Esophagus mucosa (tissue), 1 donor: ENCODE results near the gene CALD1. TPM values are rescaled to one million over a fixed set of nuclear protein-coding genes. Genes with fewer than 3 reads are reported as not detected.

Source experiments
- ATAC-seq: fragments of 200-7000 bp; cut with Tn5 transposase; one replicate; pipeline ENCODE4 v1.9.1; 2020
- total RNA-seq: library from RNA; stranded (reverse); gene quantifications from one replicate; pipeline ENCODE4 v1.2.4, GENCODE V29; 2023
- donor health status: DM: yes; HTN: yes; CAD: no.

The CALD1 gene
- total RNA-seq, 1 donor from 2014 or later: 46.1 TPM

DNA sequence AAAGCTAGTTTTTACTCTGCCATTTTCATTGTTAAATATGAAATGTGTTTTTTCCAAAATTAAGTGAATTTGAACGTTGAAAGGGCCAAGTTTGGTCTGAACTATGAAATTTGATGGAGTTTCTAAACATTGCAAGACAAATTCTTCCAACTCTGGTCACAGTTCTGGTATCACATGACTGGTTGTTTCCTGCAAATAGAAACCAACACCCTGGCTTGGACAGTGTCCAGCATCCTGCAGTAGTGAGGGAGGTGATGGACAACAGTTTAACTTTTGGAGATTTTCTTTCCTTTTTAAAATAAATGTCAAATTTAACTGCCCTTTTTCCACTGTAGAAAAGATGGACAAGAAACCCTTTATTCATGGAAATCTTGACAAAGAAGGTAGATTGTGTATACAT, 152.1 kb downstream of the CALD1 start:
- ATAC-seq: no peak

DNA sequence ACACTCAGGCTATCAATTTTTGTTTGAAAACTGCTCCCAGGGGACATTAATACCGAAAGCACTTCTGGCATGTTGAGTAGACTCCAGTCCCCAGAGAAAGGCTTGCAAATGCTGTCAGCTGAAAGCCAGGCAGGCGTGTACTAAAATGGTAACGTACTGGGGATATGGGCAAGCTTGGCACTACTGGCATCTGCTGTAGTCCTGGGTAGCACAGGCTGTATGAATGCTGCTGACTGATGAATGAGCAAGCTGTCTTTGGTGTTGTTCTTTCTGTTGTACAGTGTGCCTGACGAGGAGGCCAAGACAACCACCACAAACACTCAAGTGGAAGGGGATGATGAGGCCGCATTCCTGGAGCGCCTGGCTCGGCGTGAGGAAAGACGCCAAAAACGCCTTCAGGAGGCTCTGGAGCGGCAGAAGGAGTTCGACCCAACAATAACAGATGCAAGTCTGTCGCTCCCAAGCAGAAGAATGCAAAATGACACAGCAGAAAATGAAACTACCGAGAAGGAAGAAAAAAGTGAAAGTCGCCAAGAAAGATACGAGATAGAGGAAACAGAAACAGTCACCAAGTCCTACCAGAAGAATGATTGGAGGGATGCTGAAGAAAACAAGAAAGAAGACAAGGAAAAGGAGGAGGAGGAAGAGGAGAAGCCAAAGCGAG, 153.4 kb downstream of the CALD1 start:
- peak; percentile 26 for ATAC-seq

DNA sequence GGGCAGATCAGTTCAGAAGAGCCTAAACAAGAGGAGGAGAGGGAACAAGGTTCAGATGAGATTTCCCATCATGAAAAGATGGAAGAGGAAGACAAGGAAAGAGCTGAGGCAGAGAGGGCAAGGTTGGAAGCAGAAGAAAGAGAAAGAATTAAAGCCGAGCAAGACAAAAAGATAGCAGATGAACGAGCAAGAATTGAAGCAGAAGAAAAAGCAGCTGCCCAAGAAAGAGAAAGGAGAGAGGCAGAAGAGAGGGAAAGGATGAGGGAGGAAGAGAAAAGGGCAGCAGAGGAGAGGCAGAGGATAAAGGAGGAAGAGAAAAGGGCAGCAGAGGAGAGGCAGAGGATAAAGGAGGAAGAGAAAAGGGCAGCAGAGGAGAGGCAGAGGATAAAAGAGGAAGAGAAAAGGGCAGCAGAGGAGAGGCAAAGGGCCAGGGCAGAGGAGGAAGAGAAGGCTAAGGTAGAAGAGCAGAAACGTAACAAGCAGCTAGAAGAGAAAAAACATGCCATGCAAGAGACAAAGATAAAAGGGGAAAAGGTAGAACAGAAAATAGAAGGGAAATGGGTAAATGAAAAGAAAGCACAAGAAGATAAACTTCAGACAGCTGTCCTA, 154.1 kb downstream of the CALD1 start:
- no peak for ATAC-seq

DNA sequence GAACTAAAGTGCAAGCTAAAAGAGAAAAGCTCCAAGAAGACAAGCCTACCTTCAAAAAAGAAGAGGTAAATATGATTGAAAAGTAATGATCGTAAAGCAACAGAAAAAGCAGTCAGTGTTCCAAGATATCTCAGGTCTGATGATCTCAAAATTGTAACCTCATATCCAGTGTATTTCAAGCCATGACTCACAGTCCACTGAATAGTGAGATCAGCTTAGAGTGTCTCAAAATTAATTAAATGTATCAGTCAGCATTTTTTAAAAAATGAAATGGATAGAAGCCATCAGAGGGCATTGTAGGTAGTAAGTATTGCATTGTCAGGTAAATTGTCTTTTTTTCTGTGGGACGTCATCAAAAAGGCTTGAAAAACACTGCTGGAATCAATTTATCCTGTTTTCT, 156.3 kb downstream of the CALD1 start:
- peak; percentile 38 for ATAC-seq

DNA sequence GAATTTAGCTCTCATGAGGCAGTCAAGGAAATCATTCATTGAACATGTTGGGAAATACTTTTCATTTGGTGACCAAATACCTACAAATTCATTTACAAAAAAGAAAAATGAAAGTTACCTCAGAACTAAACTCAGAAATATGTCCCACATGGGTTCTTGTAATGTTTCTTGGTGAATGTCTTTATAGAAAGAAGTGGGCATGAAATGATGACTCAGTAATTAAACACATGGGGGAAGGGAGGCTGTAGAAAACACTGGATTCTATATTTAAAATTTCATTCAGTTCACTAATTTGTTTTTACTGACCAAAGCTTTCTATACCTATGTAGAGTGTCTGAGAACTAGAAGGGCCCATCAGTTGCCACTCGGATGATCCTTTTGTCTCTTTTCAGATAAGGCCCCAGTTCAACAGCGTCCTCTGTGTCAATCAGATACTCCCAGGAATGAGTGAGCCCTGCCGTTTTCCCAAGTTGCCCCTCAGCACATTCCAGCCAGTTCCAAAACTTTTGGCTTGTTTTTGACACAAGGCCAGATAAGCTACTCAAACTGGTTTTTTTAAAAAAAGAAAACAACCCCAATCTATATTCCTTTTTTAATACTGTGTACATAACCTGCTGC, 157.6 kb downstream of the CALD1 start:
- no peak for ATAC-seq

DNA sequence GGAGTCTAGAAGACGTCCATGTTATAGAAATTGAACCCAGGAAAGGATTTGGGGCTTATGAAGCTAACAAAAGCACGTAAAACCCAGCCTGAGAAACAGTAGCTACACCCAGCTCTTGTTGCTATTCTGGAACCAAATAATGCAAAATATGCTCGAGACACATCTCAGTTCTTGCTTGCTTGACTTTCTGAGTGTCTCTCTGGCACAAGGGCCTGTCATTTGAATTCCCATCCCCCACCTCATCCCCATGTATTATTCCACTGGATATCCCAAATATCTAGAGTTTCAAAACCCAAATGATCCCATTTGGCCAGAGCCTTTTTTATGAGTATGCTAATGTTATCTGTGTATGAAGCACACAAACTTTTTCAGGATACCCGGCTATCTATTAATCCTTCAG, 158.7 kb downstream of the CALD1 start:
- ATAC-seq: no peak

DNA sequence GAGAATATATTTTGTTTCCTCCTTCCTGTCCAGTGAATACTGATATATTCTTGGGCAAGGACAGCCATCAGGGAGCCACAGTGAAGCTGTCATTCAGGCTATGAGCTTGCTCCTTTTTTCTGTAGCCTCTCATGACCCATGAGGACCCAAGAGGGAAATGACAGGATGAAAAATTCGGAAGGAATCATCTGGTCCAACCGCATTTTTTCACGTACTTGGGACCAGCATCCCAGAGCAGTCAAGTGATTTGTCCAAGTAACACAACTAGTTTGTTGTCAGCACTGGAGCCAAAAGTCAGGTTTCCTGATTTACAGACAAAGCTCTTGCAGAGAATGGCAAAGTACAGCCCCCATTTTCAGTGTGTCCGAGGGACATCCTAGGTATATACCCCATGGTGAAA, 159.7 kb downstream of the CALD1 start:
- no peak for ATAC-seq

DNA sequence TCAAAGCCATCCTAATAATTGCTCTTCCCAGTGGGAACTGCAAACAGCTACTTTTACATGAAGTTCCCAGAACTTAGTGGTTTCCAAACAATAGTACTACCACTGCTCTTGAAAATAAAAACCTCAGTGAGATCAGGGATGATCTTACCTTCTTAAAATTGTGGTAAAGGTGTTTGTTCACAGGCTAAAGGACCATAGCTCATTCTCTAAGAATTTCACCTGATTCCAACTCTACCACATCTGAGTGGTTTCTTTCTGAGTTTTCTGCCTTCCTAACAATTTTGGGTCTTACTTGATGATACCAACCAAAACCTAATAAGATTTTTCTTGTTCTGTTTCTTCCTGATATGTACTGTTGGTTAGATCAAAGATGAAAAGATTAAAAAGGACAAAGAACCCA, 161.3 kb downstream of the CALD1 start:
- ATAC-seq: no peak

DNA sequence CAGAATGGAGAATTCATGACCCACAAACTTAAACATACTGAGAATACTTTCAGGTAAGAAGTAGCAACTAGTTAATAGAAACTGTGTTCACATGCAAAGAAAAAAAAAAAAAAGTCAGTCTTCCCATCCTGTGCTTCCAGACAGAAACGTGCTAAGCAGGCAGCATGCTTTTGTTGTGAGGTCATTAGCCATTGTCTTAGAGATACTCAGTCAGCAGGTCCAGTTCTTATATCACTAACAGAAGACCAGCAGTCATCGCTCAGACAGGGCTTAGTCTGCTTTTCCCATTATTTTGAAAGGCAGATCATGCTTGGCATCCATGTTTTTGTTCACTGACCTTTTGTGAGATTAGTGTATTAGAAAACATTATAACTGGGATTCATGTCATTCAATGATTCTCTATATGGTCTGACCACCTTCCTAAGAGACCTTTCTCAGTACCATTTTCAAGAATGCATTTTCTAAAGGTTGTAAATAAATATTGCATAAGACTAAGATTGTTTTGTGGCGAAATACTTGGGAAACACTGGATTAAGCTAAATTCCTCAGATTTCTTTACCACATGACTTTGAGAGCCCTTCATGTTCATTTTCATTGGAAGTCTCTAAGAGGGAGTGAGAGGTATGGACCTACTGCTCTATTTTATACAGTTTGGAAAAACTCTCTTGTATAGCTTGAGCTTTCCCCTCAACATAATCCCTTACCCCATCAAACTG, 161.9 kb downstream of the CALD1 start:
- peak; percentile 43 for ATAC-seq

DNA sequence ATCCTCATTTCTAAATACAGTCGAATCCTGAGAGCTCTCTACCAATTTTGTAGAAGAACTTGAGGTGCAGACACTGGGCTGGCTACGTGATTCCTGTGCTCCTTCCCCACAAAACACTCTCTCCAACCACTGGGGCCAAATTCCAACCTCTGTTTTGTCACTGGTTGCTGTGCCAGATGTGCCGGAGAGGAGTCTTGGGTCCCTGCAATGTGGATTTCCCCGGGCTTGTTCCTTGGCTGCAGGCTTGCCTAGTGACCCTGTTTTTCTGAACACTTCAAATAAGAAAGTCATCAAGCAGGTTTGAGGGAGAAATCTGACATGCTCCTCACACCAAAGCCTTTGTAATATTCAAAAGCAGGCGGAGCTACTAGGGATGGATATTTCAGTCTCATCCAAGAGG, 162.5 kb downstream of the CALD1 start:
- ATAC-seq: no peak

DNA sequence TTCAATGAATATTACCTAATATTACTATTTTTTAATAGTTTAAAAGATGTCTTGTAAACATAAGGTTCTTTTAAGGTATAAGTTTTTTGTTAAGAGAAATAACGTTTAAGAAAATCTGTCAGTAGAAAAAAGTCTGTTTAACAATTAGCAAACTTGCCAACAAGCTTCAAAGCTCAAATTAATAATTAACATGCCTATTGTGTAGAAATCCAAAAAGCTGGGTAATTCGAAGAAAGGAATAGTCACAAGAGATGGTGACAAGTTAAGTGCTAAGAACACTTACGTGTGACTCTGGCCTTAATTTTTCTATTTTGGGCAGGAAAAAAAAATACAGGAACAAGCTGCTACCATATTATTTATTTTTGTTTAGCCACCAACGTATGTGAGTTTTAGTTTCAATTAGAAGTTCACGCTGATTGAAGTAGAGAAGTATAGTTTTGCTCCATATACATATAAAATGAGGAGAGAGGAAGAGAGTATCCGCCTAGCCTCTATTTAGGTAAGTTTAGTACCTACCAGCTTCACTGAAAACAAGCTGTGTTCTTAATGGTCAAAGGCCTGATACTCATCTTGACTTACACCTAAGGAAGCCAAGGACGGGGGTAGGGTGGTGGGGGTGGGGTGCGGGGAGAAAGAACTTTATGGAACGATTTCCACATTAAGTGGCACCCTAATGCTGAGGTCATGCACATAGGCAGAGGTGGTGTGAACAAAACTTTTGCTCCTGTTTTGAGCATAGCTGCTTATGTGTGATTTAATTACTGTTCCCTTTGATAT, 163.4 kb downstream of the CALD1 start:
- ATAC-seq: no peak

DNA sequence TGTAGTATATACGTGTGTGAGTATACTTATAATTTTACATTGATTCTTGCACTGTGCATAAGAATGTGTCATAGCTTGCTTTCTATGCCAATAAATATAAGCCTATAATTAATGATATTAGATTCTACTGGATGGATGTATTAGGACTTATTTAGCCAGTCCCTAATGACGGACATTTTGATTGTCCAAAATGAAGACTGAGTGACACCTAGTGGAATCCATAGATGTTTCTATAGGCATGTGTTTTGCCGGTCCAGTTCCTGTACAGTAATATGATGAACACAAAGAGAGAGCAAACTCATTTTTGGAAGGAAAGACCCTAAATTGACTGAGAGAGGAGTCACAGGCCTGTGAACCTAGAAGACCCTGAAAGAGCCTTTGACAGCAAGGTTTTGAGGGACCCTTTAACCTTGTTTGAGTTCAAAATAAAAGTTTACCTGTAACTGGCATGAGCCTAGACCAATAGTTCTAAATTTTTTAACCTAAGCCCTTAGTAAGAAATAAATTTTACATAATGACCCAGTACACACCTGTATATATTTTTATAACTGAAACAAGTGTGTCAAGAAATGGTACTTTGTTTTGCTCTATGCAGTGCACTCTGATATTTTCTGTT, 164.5 kb downstream of the CALD1 start:
- ATAC-seq: peak; percentile 61

DNA sequence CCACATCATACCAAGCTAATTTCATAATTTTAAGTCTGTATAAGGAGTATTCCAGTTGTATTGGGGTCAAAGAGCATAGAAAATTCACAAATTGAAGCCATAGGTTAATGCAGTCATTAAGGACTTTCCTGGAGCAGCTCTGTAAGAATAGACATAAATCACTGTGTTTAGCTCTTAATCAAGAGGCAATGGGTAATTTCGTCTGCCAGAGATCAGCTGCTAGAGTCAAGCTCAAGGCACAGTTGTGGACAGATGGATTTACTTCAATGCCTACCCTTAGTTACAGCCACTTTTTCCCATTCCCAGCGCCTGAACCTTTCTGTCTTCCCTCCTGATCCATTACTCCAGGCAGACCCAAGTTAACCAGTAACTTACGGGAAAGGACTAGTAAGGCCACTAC, 166.3 kb downstream of the CALD1 start:
- no peak for ATAC-seq

DNA sequence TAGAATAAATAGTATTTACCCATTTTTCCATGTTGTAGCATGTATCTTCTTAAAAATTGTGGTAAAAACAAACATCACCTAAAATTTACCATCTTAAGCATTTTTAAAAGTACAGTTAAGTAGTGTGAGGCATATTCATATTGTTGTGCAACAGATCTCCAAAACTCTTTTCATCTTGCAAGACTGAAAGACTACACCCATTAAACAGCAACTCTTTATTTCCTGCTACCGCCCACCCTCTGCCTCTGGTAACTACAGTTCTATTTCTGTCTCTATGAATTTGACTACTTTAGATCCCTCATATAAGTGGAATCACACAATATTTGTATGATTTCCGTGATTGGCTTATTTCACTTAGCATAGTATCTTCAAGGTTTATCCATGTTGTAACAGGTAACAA, 166.8 kb downstream of the CALD1 start:
- no peak for ATAC-seq

DNA sequence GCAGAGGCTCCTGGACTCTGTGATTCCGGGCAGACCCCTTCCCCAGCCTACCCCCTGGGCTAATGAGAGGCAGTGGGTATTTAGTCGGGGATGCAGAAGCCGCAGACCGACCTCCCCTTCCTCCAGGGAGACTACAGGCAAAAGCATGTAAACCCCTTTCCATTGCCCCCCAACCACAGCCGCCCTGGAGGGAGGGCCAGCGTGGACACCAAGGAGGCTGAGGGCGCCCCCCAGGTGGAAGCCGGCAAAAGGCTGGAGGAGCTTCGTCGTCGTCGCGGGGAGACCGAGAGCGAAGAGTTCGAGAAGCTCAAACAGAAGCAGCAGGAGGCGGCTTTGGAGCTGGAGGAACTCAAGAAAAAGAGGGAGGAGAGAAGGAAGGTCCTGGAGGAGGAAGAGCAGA, 167.9 kb downstream of the CALD1 start:
- no peak for ATAC-seq

DNA sequence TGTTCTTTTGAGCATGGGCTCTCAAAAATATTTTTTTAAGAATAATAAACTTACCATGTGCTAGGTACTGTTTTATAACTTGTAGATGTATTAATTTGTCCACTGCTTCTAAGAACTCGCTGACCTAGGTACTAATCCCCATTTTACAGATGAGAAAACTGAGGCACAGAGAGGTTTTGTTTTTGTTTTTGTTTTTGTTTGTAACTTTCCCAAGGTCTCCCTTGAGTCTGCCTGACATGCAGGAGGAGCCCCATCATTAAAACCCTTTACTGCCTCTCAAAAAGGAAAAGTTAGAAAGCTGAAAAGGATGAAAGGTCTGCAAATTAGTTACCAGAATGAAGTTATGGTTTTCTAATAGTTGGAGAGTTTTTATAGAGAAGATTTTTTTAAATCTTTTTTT, 168.4 kb downstream of the CALD1 start:
- no peak for ATAC-seq

DNA sequence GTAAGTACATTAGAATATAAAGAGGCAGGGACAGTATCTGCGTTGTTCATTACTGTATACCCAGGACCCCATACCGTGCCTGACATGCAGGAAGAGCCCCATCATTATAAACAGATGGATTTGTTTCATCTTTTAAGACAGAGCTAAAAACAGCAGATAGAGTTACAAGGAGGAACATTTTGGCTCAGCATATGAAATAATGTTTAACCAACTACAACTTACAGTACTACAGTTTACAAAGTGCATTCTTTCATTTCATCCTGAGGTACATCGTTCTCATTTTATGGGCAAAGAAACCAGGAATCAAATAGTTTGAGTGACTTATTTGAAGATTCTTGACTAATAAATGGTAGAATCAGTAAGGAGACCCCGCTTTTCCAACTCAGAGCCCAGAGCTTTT, 168.8 kb downstream of the CALD1 start:
- ATAC-seq: no peak

DNA sequence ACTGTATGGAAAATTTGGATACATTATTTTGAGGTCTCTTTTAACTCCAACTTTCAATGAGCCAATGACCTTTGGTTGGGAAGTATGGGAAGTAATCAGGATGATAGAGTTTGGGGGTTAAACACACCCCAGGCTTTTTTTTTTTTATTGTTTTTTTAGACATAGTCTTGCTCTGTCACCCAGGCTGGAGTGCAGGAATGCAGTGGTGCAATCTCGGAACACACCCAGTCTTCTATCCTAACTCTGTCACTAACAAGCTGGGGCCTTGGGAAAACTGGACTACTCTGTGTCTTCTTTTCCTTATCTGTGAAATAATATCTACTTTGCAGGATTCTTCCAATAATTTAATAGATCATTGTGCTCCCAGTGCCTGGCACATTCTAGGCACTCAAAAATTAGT, 169.3 kb downstream of the CALD1 start:
- ATAC-seq: no peak

DNA sequence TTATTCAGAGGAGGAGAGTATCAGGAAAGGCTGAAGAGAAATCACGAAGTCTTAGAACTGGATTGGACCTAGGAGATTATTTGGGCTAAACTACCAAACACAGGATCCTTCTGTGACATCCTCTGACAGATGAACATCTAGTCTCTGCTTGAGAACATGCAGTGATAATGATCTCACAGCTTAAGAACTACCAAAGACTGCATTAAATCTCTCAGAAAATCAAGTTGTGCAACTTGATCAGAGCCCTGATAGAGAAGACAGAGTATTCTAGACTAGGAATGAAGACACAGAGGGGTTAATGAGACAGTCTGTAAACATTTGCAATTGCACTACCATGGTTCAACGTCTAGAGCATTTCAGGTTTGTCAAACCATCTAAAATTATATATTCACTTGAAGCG, 169.7 kb downstream of the CALD1 start:
- no peak for ATAC-seq

DNA sequence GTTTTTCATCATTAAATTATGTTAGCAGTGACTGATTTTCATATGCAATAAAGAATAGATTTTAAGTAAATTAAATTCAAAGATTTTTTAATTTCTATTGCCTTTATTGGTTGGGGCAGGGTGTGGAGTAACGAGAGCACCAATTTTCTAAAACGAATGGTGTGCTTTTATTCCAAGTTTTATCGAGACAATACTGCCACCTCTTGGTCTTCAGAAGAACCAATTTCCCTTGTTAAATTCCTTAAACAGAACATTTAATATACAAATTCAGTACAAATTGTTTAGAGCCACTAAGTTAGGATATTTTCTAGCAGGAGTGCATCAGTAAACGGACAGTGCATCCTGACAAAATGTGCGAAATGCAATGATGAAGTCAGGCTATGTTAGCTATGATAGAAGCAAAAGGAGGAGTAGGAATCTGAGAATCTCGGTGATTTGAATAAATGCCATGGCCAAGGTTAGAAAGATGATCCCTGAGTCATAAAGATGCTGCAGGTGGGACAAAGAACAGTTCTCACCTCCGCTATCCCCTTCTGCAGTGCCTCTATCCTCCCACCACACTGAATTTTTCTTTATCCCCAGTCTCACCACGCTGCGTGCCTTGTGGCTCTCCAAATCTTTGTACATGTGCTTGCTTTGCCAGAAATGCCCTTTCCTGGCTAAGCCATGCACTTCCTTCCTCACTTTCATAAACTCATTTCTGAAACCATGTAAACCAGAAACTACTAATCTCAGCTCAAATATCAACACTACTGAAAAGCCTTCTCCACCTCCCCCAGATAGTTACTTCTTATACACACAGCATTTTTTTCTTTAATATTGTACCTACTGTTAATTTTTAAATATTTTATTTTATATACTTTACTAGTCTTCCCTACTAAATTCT, 175.0 kb downstream of the CALD1 start:
- ATAC-seq: peak; percentile 43

DNA sequence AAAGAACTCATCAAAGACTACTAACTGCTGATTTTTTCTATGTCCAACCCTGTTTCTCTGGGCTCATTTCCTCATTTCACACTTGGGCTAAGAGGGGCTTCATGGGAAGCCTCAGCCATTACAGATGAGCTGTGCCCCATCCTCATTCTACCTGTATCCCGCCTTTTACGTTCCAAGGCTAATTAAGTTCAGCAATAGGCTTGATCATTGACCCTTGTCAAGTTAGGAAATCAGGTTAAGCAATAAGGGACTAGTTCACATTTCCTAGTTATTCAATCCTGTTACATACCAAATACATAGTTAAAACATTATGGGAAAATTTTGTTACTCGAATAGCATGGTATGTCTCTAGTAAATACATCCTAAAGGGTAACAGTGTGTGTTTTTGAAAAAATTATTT, 177.6 kb downstream of the CALD1 start:
- ATAC-seq: no peak
